ENCODE measurements around the gene DNAH6.

DNA sequence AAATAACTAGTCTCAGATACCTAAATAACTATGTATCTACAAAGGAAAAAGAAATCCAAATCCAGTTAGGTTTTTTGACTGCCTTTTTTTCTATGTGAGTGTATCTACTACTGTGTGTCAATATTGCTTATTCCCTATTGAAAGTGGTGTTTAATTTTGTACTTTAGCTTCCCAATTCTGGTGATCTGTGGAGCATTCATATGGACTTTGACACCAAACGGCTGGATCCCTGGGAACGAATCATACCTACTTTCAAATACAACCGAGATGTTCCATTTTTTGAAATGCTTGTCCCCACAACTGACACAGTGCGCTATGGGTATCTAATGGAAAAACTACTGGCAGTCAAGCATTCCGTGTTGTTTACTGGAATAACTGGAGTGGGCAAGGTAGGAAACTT, 152.8 kb downstream of the DNAH6 start:
- TF ChIP-seq, protein P1, sequence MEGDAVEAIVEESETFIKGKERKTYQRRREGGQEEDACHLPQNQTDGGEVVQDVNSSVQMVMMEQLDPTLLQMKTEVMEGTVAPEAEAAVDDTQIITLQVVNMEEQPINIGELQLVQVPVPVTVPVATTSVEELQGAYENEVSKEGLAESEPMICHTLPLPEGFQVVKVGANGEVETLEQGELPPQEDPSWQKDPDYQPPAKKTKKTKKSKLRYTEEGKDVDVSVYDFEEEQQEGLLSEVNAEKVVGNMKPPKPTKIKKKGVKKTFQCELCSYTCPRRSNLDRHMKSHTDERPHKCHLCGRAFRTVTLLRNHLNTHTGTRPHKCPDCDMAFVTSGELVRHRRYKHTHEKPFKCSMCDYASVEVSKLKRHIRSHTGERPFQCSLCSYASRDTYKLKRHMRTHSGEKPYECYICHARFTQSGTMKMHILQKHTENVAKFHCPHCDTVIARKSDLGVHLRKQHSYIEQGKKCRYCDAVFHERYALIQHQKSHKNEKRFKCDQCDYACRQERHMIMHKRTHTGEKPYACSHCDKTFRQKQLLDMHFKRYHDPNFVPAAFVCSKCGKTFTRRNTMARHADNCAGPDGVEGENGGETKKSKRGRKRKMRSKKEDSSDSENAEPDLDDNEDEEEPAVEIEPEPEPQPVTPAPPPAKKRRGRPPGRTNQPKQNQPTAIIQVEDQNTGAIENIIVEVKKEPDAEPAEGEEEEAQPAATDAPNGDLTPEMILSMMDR (conservative IDR thresholded peaks at IDR 0.05 in 1 of 2, IDR thresholded peaks at IDR 0.05 in 1 of 2; ENCODE audit: extremely low read depth in 1 of 2, insufficient read depth in 1 of 2, low read depth in 1 of 2, low read length in 2 of 2): no peak
- TF ChIP-seq EZH2 (IDR thresholded peaks at IDR 0.05; ENCODE audit: borderline replicate concordance, low read length): no peak

Measured in mammary epithelial cell (primary cell).